ENCODE results near the gene DNAJB5. TPM values are rescaled to one million over a fixed set of nuclear protein-coding genes. Genes with fewer than 3 reads are reported as not detected.

Gene DNAJB5
- total and polyA plus RNA-seq, 2 donors from 2014 or later: 9.7 to 10.6 TPM

GRCh38 chr9:35044071-35044470 lies 54.5 kb downstream of the DNAJB5 start:
- intact Hi-C loops (cut with DNase I): no loop called here
- Histone ChIP-seq H3K9ac (ENCODE audit: low read length in 3 of 3) (no peak overlapping the region), H3K4me3 (ENCODE audit: low read length in 3 of 3) (no peak overlapping the region), H3K4me1 (ENCODE audit: control insufficient read depth in 2 of 3, insufficient read depth in 2 of 3, low read depth in 1 of 3, low read length in 3 of 3) (no peaks in the 10 kb centered on the region), H3K36me3 (ENCODE audit: control insufficient read depth in 2 of 3, insufficient read depth in 3 of 3, low read length in 3 of 3) (peaks cover 3 to 17% (median 6%) of the 10 kb centered on the region in 3 donors), H3K27me3 (ENCODE audit: control insufficient read depth, insufficient read depth, low read length) (no peaks in the 10 kb centered on the region), H3K9me3 (ENCODE audit: control insufficient read depth in 2 of 3, insufficient read depth in 1 of 3, low read length in 3 of 3) (no peaks in the 10 kb centered on the region), H3K27ac (ENCODE audit: low read depth in 2 of 2, low read length in 2 of 2) (no peak overlapping the region)
- DNase-seq (no peak), FAIRE-seq (no peak)
- TF ChIP-seq, protein P1, sequence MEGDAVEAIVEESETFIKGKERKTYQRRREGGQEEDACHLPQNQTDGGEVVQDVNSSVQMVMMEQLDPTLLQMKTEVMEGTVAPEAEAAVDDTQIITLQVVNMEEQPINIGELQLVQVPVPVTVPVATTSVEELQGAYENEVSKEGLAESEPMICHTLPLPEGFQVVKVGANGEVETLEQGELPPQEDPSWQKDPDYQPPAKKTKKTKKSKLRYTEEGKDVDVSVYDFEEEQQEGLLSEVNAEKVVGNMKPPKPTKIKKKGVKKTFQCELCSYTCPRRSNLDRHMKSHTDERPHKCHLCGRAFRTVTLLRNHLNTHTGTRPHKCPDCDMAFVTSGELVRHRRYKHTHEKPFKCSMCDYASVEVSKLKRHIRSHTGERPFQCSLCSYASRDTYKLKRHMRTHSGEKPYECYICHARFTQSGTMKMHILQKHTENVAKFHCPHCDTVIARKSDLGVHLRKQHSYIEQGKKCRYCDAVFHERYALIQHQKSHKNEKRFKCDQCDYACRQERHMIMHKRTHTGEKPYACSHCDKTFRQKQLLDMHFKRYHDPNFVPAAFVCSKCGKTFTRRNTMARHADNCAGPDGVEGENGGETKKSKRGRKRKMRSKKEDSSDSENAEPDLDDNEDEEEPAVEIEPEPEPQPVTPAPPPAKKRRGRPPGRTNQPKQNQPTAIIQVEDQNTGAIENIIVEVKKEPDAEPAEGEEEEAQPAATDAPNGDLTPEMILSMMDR (IDR thresholded peaks at IDR 0.05; ENCODE audit: borderline replicate concordance, extremely low read depth, insufficient read depth): no peak

Other genes with a start within 250 kb of the DNAJB5 start
- gene PHF24, start 31.5 kb upstream of the DNAJB5 start, total RNA-seq: 0.98 TPM
- 0.09 TPM for gene PHF24, start 31.5 kb upstream of the DNAJB5 start, polyA plus RNA-seq (ENCODE audit: insufficient read depth, low read depth, low replicate concordance)
- gene VCP, start 82.9 kb downstream of the DNAJB5 start, total RNA-seq: 167 TPM
- 118 TPM for gene VCP, start 82.9 kb downstream of the DNAJB5 start, polyA plus RNA-seq (ENCODE audit: insufficient read depth, low read depth, low replicate concordance)
- gene FANCG, start 90.2 kb downstream of the DNAJB5 start, total RNA-seq: 13.8 TPM
- 13.5 TPM for gene FANCG, start 90.2 kb downstream of the DNAJB5 start, polyA plus RNA-seq (ENCODE audit: insufficient read depth, low read depth, low replicate concordance)
- gene PIGO, start 106.8 kb downstream of the DNAJB5 start, total RNA-seq: 34.9 TPM
- gene PIGO, start 106.8 kb downstream of the DNAJB5 start, polyA plus RNA-seq (ENCODE audit: insufficient read depth, low read depth, low replicate concordance): 28.1 TPM
- gene STOML2, start 113.4 kb downstream of the DNAJB5 start, total RNA-seq: 81.9 TPM
- 150 TPM for gene STOML2, start 113.4 kb downstream of the DNAJB5 start, polyA plus RNA-seq (ENCODE audit: insufficient read depth, low read depth, low replicate concordance)
- gene ATOSB, start 126.1 kb downstream of the DNAJB5 start, total RNA-seq: 18.6 TPM
- gene ATOSB, start 126.1 kb downstream of the DNAJB5 start, polyA plus RNA-seq (ENCODE audit: insufficient read depth, low read depth, low replicate concordance): 19.5 TPM
- gene UNC13B, start 172.3 kb downstream of the DNAJB5 start, total RNA-seq: 43.6 TPM
- 20.8 TPM for gene UNC13B, start 172.3 kb downstream of the DNAJB5 start, polyA plus RNA-seq (ENCODE audit: insufficient read depth, low read depth, low replicate concordance)